Kasumi-1 (cell line): ENCODE results near the gene TMEM271.

Experiments used
- DNase-seq, 2 experiments: peaks; one replicate each; lab custom pipeline; 2025; lab: John Stamatoyannopoulos, UW

Gene TMEM271

GRCh38 chr4:533318-534100, 42.6 kb downstream of the TMEM271 start:
- no peak for DNase-seq

GRCh38 chr4:532588-533317, 43.3 kb downstream of the TMEM271 start:
- no peak for DNase-seq

DNA sequence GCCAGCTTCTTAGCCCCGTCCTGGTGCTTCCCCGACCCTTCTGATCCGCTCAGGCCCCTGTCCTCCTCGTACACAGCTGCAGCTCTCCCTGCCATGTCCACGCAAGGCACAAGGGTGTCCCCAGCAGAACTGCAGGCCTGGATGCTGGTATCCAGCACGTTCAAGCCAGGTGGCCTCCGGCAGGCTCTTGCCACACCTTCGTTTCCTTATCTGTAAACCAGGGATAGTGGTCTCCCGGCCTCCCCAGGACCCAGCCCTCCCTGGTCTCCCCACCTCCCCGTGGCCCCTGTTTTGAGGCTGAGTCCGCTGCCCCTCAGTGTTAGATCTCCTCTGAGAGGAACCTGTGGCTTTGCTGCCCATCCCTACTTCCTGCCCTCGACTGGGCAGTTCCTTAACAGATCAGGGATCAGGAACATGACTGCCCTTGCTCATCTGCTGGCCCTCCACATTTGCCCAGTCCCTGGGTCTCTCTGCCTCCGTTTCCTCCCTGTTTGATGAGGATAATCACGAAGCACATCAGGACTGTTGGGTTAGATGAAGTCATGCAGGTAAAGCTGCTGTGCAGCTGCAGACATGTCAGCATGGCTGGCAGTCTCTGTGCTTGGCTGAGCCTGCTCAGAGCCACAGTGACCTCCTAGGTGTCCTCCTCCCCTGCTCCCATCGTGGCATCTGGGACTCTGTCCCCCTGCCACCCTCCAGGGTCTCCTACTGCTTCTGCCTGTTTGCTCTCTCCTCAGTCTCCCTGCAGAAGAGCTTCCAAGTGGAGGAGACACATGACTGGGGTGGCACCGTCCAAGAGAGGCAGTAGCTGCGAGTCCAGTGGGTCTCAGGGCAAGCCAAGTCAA, 44.2 kb downstream of the TMEM271 start:
- no peak for DNase-seq

DNA sequence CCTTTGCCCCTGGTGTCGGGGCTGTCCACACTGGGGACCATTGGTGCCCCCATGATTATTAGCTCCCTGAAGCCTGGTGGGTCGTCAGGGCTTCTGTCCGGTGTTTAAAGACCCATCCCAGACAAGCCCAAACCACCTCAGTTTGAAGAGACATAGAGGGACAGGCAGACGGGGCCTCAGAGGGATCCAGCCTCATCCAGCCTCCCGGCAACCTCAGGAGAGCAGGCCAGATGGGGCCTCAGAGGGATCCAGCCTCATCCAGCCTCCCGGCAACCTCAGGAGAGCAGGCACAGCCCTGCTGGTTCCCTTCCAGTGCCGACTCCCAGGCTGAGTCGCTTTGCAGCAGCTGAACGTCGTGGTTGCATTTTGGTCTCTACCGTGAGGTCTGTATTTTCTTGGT, 45.0 kb downstream of the TMEM271 start:
- no peak for DNase-seq

DNA sequence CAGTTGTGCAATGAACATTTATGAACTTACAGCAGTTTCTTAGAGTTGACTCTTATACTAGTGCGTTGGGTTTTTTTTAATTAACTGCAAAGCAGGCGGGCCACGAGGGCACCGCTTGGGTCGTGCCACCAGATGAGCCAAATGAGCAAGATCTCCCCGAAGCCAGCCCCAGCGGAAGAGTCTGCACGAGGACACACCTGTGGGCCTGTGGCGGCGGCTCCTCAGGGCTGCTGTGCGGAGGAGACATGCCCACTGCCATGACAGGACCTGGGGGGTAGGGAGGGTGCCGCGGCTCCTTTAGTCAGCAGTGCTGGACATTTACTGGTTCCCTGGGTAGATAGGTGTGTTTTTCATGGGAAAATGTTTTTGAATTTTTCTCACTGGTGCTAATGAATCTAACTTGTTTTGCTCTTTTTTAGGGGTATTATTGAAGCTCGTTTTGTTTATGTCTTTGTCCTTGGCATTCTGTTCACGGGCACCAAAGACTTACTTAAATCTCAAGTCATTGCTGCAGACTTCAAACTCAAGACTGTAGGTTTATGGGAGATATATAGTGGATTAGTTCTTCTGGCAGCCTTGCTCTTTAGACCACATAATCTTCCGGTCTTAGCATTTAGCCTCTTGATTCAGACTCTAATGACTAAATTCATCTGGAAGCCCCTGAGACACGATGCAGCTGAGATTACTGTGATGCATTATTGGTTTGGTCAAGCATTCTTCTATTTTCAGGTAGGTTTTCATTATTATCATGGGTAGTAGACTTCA, 45.9 kb downstream of the TMEM271 start:
- no peak for DNase-seq

- DNase-seq: no peak
Observed at GRCh38 chr4:529563-529962, 46.5 kb downstream of the TMEM271 start.

DNA sequence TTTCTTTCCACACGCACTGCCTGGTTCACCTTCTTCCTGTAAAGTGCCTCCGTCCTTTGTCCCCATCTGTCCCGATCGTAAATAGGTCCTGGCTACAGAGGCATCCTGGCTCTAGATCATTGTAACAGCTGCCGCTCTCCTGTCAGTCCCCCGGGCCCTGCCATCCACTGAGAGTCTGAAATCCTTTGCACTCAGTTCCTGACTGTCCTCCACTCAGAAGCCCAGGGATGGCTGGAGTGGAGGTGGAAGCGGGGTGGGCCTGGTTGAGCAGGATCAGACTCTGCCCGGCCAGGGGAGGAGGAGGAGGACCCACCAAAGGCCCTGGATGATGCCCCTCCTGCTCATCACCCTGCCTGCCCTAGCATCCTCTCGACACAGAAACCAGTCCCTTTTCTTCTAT, 47.3 kb downstream of the TMEM271 start:
- no peak for DNase-seq

DNA sequence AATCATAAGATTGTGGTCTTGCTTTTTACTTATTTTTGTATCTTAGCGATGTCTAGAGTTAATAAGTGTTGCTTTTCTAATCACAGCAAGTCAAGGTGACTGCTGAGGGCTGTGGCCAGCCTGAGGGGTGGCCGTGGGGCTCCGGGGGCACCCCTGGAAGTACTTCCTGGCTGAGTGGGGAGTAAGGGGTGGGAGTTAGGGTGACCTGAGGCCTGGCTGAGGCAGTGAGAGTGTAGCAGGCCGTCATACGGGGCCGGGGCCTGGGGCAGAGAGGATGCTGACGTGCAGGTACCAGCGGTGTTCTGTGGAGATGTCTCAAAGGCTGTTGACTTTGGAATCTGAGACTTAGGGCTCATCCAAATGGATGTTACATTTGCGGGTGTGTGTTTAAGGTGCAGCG, 47.8 kb downstream of the TMEM271 start:
- DNase-seq: no peak

DNA sequence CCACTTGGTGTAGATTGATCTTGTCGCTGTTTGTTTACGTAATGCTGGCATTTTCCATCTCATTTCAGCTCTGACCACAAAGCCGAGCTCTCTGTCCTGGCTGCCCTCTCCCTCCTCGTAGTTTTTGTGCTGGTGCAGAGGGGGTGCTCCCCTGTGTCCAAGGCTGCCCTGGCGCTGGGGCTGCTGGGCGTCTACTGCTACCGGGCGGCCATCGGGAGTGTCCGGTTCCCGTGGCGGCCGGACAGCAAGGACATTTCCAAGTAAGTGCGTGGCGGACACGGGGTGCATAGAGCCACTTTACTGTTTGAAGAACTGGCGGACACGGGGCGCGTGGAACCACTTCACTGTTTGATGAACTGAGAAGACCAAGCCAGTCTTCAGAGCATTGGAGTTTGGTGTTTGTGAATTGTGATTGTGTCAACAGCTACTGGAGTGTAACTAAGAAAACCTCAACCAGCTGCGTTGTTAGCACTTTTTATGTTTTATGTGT, 49.1 kb downstream of the TMEM271 start:
- no peak for DNase-seq

- DNase-seq: no peak
Observed at GRCh38 chr4:526189-526909, 49.7 kb downstream of the TMEM271 start.

DNA sequence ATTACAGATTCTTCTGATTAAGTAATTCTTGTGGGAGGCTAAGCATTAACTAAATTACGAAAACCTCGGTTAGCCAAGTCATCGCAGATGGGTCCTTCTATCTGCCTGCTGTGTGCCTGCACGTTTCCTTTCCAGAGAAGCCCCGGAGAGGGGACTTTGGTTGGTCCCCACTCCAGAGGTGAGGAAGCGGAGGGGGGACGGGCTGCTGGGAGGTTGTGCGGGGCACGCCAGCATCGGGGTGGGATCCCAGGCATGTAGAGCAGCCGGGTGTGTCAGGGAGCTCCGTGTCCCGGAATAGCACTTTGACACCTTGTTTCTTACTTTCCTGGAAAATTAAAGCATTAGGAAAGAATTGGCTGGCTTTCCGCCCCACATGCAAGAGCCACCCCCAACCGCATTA, 50.4 kb downstream of the TMEM271 start:
- DNase-seq: no peak

DNA sequence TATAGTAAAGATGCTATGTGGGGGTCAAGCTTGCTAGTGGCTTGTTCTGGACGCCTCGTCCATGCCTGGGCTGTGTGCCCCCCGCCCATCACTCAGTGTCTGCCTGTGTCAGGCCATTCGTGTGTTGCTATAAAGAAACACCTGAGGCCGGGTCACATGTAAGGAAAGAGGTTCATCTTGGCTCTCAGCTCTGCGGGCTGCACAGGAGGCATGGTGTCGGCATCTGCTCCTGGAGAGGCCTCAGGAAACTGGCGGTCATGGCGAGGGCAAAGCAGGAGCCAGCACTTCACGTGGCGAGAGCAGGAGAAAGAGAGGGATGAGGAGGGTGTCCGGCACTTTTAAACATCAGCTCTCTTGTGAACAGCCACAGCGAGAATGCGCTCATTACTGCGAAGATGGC, 51.9 kb downstream of the TMEM271 start:
- no peak for DNase-seq
